HEK293 (cell line): Measurements from ENCODE around the gene SMOC1.

ENCODE experiments used
- KLF7 ChIP-seq: fragments of 450-650 bp; formaldehyde crosslinking; IDR thresholded peaks from 2 replicates; pipeline ENCODE4 v1.5.1; 2016; ENCODE audit warnings: missing biosample characterization, missing genetic modification characterization, borderline replicate concordance
- PATZ1 ChIP-seq: fragments of 450-650 bp; formaldehyde crosslinking; IDR thresholded peaks from 2 replicates; pipeline ENCODE4 v1.5.1; 2016; ENCODE audit warnings: missing biosample characterization, missing genetic modification characterization
- REST ChIP-seq: fragments of 450-650 bp; formaldehyde crosslinking; IDR thresholded peaks from 2 replicates; pipeline ENCODE4 v1.5.1; 2016; ENCODE audit warnings: missing biosample characterization, missing genetic modification characterization
- ZNF10 ChIP-seq: fragments of 450-650 bp; formaldehyde crosslinking; IDR thresholded peaks from 2 replicates; pipeline ENCODE4 v1.5.1; 2017; ENCODE audit warnings: missing biosample characterization, missing genetic modification characterization
- ZNF112 ChIP-seq: fragments of 450-650 bp; formaldehyde crosslinking; IDR thresholded peaks from 2 replicates; pipeline ENCODE4 v1.5.0; 2017; ENCODE audit warnings: missing biosample characterization, missing genetic modification characterization
- ZNF169 ChIP-seq: fragments of 450-650 bp; formaldehyde crosslinking; IDR thresholded peaks from 2 replicates; pipeline ENCODE4 v1.5.1; 2016; ENCODE audit warnings: missing biosample characterization, missing genetic modification characterization
- ZNF223 ChIP-seq: fragments of 450-650 bp; formaldehyde crosslinking; IDR thresholded peaks from 2 replicates; pipeline ENCODE4 v1.5.1; 2016; ENCODE audit warnings: missing biosample characterization, missing genetic modification characterization
- ZNF24 ChIP-seq: fragments of 450-650 bp; formaldehyde crosslinking; IDR thresholded peaks from 2 replicates; pipeline ENCODE4 v1.5.1; 2016; ENCODE audit warnings: missing biosample characterization, missing genetic modification characterization
- ZNF350 ChIP-seq: fragments of 450-650 bp; formaldehyde crosslinking; IDR thresholded peaks from 2 replicates; pipeline ENCODE4 v1.5.0; 2017; ENCODE audit warnings: missing biosample characterization, mild to moderate bottlenecking, missing genetic modification characterization
- ZNF354C ChIP-seq: fragments of 450-650 bp; formaldehyde crosslinking; IDR thresholded peaks from 2 replicates; pipeline ENCODE4 v1.5.1; 2016; ENCODE audit warnings: missing biosample characterization, missing genetic modification characterization, low read depth, borderline replicate concordance
- ZNF48 ChIP-seq: fragments of 450-650 bp; formaldehyde crosslinking; IDR thresholded peaks from 2 replicates; pipeline ENCODE4 v1.5.1; 2016; ENCODE audit warnings: missing biosample characterization, missing genetic modification characterization
- ZNF510 ChIP-seq: fragments of 450-650 bp; formaldehyde crosslinking; IDR thresholded peaks from 2 replicates; pipeline ENCODE4 v1.5.1; 2018; ENCODE audit warnings: mild to moderate bottlenecking, missing genetic modification characterization, missing biosample characterization; ENCODE audit not compliant: insufficient replicate concordance
- ZNF521 ChIP-seq: fragments of 450-650 bp; formaldehyde crosslinking; IDR thresholded peaks from 2 replicates; pipeline ENCODE4 v1.5.1; 2017; ENCODE audit warnings: missing biosample characterization, mild to moderate bottlenecking, missing genetic modification characterization
- ZNF549 ChIP-seq: fragments of 450-650 bp; IDR thresholded peaks from 2 replicates; pipeline ENCODE4 v1.5.1; 2018; ENCODE audit warnings: missing biosample characterization, missing genetic modification characterization, mild to moderate bottlenecking, inconsistent platforms, moderate library complexity
- ZNF585B ChIP-seq: fragments of 450-650 bp; formaldehyde crosslinking; IDR thresholded peaks from 2 replicates; pipeline ENCODE4 v1.5.1; 2016; ENCODE audit warnings: missing biosample characterization, missing genetic modification characterization
- ZNF600 ChIP-seq: fragments of 450-650 bp; formaldehyde crosslinking; IDR thresholded peaks from 2 replicates; pipeline ENCODE4 v1.5.1; 2016; ENCODE audit warnings: missing biosample characterization, missing genetic modification characterization
- ZNF621 ChIP-seq: fragments of 450-650 bp; formaldehyde crosslinking; IDR thresholded peaks from 2 replicates; pipeline ENCODE4 v1.5.1; 2017; ENCODE audit warnings: missing biosample characterization, missing genetic modification characterization
- ZNF623 ChIP-seq: fragments of 450-650 bp; formaldehyde crosslinking; IDR thresholded peaks from 2 replicates; pipeline ENCODE4 v1.5.1; 2016; ENCODE audit warnings: missing biosample characterization, missing genetic modification characterization
- ZNF624 ChIP-seq: fragments of 450-650 bp; formaldehyde crosslinking; IDR thresholded peaks from 2 replicates; pipeline ENCODE4 v1.5.1; 2017; ENCODE audit warnings: missing biosample characterization, missing genetic modification characterization
- ZNF707 ChIP-seq: fragments of 450-650 bp; formaldehyde crosslinking; IDR thresholded peaks from 2 replicates; pipeline ENCODE4 v1.5.1; 2016; ENCODE audit warnings: missing biosample characterization, missing genetic modification characterization
- ZNF791 ChIP-seq: fragments of 450-650 bp; formaldehyde crosslinking; IDR thresholded peaks from 2 replicates; pipeline ENCODE4 v1.5.1; 2016; ENCODE audit warnings: missing biosample characterization, missing genetic modification characterization
- ZSCAN18 ChIP-seq: fragments of 450-650 bp; formaldehyde crosslinking; IDR thresholded peaks from 2 replicates; pipeline ENCODE4 v1.5.1; 2016; ENCODE audit warnings: missing biosample characterization, missing genetic modification characterization
- TF ChIP-seq, protein P1 (sequence below): fragments of 450-650 bp; formaldehyde crosslinking; IDR thresholded peaks from 2 replicates; pipeline ENCODE4 v1.5.1; 2016; ENCODE audit warnings: missing biosample characterization, missing genetic modification characterization
- TF ChIP-seq, protein P2 (sequence below): fragments of 450-650 bp; IDR thresholded peaks from 2 replicates; pipeline ENCODE4 v1.5.1; 2018; ENCODE audit warnings: missing biosample characterization, mild to moderate bottlenecking, missing genetic modification characterization
- TF ChIP-seq, protein P3 (sequence below): sonication (generic); formaldehyde crosslinking; IDR thresholded peaks from 2 replicates; pipeline ENCODE4 v1.8.1; 2022; ENCODE audit warnings: mild to moderate bottlenecking, moderate library complexity, missing genetic modification reagents
- TF ChIP-seq, protein P4 (sequence below): fragments of 450-650 bp; formaldehyde crosslinking; IDR thresholded peaks from 2 replicates; pipeline ENCODE4 v1.5.1; 2016; ENCODE audit warnings: missing biosample characterization, missing genetic modification characterization

SMOC1 gene

DNA sequence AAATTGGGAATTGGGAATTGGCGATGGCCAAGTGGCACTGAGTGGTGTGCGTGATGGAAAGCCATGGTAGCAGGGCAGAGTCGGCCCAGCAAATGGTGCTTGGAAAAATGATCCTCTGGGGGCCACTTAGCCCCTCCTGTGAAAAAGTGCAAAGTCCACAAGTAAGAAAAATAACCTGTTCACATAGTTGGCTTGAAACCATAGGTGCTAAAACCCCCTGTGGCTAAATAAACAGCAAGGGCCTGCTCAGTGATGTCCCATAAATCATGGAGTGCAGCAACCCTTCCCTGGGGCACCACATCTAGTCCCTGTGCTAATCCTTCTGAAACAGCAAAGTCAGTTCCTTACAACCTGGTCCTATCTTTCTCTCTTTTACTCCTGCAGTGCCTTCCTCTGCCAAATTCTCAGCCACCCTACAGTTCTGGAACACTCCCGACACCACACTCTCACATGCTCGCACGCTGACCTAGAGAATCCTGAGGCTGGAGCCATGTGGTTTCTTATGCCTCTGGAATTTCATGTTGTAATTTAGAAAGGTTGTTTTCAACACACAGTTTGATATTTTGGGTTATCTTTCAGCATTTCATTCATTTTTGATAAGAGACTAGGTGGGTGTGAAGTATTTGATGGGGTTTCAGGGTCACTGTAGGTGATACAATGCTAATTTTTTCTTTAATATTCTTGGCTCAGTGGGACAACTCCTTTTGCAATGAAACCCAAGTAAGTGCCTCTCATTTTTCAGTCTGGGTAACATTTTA is 123.6 kb downstream of the SMOC1 start (continued):
- TF ChIP-seq ZNF585B (tag by site-specific recombination) (no peak), ZSCAN18 (tag by site-specific recombination) (0 out of 2 replicates have a peak, but pooled peaks have one; percentile 27), ZNF549 (tag by site-specific recombination) (no peak), ZNF223 (tag by site-specific recombination) (no peak), ZNF791 (tag by site-specific recombination) (no peak), ZNF10 (tag by site-specific recombination) (0 out of 2 replicates have a peak, but pooled peaks have one; percentile 34), ZNF169 (no peak), ZNF707 (tag by site-specific recombination) (no peak), ZNF48 (no peak), ZNF624 (tag by site-specific recombination) (no peak), ZNF623 (tag by site-specific recombination) (no peak), REST (no peak; the same call in 1 of the 2 replicates), ZNF24 (tag by site-specific recombination) (peak; percentile 76), ZNF510 (tag by site-specific recombination) (no peak), ZNF600 (peak; percentile 65), KLF7 (tag by site-specific recombination) (no peak), PATZ1 (tag by site-specific recombination) (peak; percentile 61), ZNF350 (tag by site-specific recombination) (no peak), ZNF621 (tag by site-specific recombination) (no peak), ZNF112 (no peak), ZNF521 (tag by site-specific recombination) (no peak), ZNF354C (tag by site-specific recombination) (no peak)
- TF ChIP-seq, protein P1, sequence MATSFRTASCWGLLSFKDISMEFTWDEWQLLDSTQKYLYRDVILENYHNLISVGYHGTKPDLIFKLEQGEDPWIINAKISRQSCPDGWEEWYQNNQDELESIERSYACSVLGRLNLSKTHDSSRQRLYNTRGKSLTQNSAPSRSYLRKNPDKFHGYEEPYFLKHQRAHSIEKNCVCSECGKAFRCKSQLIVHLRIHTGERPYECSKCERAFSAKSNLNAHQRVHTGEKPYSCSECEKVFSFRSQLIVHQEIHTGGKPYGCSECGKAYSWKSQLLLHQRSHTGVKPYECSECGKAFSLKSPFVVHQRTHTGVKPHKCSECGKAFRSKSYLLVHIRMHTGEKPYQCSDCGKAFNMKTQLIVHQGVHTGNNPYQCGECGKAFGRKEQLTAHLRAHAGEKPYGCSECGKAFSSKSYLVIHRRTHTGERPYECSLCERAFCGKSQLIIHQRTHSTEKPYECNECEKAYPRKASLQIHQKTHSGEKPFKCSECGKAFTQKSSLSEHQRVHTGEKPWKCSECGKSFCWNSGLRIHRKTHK (tag by site-specific recombination), result no peak
- TF ChIP-seq, protein P2, sequence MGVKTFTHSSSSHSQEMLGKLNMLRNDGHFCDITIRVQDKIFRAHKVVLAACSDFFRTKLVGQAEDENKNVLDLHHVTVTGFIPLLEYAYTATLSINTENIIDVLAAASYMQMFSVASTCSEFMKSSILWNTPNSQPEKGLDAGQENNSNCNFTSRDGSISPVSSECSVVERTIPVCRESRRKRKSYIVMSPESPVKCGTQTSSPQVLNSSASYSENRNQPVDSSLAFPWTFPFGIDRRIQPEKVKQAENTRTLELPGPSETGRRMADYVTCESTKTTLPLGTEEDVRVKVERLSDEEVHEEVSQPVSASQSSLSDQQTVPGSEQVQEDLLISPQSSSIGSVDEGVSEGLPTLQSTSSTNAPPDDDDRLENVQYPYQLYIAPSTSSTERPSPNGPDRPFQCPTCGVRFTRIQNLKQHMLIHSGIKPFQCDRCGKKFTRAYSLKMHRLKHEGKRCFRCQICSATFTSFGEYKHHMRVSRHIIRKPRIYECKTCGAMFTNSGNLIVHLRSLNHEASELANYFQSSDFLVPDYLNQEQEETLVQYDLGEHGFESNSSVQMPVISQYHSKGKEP (tag by site-specific recombination), result no peak
- TF ChIP-seq, protein P3, sequence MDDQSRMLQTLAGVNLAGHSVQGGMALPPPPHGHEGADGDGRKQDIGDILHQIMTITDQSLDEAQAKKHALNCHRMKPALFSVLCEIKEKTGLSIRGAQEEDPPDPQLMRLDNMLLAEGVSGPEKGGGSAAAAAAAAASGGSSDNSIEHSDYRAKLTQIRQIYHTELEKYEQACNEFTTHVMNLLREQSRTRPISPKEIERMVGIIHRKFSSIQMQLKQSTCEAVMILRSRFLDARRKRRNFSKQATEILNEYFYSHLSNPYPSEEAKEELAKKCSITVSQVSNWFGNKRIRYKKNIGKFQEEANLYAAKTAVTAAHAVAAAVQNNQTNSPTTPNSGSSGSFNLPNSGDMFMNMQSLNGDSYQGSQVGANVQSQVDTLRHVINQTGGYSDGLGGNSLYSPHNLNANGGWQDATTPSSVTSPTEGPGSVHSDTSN (CRISPR knock-in tag), result no peak
- TF ChIP-seq, protein P4, sequence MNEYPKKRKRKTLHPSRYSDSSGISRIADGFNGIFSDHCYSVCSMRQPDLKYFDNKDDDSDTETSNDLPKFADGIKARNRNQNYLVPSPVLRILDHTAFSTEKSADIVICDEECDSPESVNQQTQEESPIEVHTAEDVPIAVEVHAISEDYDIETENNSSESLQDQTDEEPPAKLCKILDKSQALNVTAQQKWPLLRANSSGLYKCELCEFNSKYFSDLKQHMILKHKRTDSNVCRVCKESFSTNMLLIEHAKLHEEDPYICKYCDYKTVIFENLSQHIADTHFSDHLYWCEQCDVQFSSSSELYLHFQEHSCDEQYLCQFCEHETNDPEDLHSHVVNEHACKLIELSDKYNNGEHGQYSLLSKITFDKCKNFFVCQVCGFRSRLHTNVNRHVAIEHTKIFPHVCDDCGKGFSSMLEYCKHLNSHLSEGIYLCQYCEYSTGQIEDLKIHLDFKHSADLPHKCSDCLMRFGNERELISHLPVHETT, result peak; percentile 53
